Sciatic nerve (tissue), 2 donors: Measurements from ENCODE around the gene DYNLT1. TPM values are rescaled to one million over a fixed set of nuclear protein-coding genes. Genes with fewer than 3 reads are reported as not detected.
"Not testable (repeated sequence)": the region's sequence is repeated elsewhere in the genome, so short reads cannot be mapped to it uniquely, and the experiment has no call there.

Source experiments
- ATAC-seq: fragments of 200-7000 bp; cut with Tn5 transposase; one replicate; pipeline ENCODE4 v1.9.1; 2020; ENCODE audit warnings: mild to moderate bottlenecking, moderate library complexity
- DNase-seq: peaks from one replicate; pipeline ENCODE4 v3.0.0-alpha.2; 2020; ENCODE audit warnings: low spot score
- intact Hi-C: fragments of 100-400 bp; cut with DNase I; formaldehyde crosslinking; loops from one replicate; pipeline ENCODE4 v1.14.2; 2022
- total RNA-seq: library from RNA; stranded (reverse); fragmentation: NEBNext Ultra II Directional; extraction: Animal tissue kit (Norgen Biotek cat#: 25700); gene quantifications from one replicate; pipeline ENCODE4 v1.2.1, GENCODE V29; 2021
- donor health status: DM: no; HTN: no; CAD: no.
- donor health status: DM: no; HTN: no; CAD: no.

The DYNLT1 gene
- total RNA-seq, result 58.6 TPM

DNA sequence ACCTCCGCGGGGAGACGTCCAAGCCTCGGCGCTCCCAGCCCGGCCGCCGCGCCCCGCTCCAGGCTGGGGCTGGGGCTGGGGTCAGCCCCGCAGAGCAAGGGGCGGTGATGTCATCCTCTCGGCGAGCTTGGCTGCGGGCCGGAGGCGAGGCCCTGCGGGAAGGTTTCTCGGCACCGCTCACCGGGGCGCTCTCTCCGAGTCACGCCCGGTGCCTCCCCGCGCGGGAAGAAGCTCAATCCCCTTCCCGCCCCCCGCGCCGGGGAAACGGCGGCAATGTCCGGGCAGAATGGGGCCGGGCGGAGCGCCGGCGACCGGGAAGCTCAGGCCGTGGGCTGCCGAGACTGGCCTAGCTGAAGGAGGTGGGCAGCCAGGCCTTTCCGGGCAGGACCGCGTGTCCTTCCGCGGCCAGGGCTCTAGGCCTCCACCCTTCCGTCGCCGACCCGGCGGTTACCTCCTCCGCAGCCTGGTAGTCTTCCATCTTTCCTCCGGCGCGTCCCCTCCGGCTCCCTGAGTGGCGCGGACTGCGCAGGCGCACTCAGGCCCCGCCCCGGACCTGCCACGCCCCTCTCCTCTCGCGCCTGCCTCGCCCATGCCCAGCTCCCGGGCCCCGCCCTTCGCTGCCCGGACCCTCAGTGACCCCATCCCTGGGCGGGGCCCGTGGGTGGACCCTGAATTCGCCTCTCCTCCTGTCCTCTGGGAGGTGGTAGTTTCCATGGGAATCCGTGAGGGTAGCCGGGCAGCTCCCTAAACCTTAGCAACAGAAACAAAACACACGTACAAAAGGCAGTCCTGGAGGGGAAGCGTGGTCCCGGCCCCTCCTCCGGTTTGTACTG is at the start of gene DYNLT1:
TSS of gene DYNLT1 (minus strand) at position 513 of the 833 bp plus-strand sequence. CDS start at position 478, 35 bp downstream.
- intact Hi-C loops, result no loop called here
- DNase-seq, result peak; percentile 95
- ATAC-seq, result peak; percentile 99

DNA sequence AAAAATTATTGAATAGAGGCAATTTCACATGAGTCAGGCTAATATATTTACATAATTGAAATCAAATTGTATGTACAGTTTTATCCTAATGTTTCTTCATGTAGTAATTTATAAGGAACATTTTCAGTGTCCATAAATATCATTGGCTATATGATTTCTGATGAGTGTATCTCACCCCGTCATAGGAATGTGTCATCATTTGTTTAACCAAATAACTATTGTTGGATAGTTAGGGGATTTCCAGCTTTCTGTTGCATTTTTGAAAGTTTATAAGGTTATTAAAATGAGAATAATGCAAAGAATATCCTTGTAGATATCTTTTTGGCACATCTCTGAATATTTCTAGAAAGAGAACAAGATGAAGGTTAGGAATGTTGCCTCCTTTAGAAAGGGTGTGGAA is 44.3 kb upstream of the DYNLT1 start:
- intact Hi-C loops, result no loop called here
- DNase-seq (no peak), ATAC-seq (no peak)

DNA sequence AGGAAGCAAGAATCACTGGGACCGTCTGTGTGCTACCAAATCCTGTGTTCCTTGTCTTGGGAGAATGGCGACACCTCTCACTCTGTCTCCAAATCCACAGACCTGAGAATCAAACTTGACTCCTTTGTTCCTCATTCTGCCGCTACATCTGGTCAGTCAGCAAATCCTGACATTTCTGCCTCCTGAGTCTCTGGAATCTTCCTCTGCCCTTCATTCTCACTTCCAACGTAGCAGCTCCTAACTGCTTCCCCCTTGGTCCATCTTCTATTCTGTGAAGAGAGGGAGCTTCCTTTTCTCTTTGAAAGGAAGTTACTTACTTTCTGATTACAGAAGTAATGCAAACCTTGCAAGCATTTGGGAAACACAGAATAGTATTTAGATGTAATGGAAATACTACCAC is 43.0 kb upstream of the DYNLT1 start:
- ATAC-seq, result no peak
- intact Hi-C loops, result no loop called here
- DNase-seq, result no peak

DNA sequence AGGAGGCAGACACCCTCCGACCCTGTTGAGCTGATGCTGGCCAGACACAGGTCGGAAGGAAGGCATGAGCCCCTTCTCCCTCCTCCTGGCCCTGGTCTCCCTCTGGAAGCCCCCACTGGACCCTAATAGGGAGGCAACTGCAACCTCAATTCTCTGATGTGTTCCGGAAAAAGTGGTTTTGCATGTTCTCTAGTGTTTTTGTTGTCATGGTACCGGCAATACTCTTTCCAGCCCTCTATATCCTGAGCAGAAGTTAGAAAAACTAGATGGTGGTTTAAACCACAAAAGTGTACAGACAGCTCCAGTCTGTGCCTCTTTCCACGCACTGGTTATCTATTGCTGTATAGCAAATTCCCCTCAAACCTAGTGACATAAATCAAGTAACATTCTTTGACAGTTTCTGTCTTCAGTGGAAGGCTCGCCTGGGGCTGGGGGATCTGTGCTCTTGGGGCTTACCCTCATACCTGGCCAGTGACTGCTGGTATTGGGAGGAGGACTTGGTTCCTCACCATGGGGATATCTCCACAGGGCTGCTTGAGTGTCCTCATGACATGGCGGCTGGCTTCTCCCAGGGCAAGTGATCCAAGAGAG is 42.3 kb upstream of the DYNLT1 start:
- DNase-seq (no peak), ATAC-seq (peak; percentile 46)
- intact Hi-C loops, result no loop called here

DNA sequence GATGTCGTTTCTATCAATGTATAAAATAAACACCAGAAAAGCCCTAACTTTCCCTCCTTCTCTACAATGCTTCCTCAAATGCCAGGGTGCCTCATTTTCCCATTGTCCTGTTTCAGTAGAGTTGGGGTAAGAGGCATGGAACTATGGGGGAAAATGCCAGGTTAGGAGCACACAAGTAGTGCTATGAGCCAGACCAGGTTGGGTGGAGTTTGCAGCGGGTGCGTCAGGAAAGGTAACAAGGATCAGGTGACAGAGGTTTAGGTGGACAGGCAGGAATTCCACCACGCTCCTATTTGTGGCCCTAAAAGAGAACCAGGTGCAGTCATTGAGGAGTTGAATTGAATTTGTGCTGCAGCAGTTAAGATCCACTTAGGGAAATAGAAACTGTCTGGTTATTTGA is 41.8 kb upstream of the DYNLT1 start:
- DNase-seq (no peak), ATAC-seq (no peak)
- intact Hi-C loops, result no loop called here

DNA sequence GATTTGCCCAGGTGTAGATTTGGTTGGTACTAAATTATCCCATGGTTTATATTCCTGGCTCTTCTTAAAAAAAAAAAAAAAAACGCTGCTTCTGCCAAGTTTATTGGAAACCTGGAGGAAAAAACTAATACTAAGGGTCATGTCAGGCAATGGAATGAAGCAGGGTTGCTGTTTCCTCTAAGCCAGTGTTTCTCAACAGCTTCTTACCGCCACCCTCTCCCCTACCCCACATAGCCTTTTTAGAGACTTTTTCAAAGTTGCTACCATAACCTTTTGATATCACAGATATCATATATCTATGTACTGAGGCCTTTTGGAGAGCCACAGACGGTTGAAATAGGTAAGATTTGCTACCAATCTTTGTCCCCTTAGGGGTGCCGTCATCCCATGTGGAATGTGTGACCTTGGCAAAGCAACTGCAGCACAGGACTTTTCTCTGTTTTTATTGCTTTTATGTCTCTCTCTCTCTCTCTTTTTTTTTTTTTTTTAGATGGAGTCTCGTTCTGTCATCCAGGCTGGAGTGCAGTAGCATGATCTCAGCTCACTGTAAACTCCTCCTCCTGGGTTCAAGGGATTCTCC is 40.3 kb upstream of the DYNLT1 start:
- DNase-seq (no peak), ATAC-seq (no peak)
- intact Hi-C loops, result no loop called here

DNA sequence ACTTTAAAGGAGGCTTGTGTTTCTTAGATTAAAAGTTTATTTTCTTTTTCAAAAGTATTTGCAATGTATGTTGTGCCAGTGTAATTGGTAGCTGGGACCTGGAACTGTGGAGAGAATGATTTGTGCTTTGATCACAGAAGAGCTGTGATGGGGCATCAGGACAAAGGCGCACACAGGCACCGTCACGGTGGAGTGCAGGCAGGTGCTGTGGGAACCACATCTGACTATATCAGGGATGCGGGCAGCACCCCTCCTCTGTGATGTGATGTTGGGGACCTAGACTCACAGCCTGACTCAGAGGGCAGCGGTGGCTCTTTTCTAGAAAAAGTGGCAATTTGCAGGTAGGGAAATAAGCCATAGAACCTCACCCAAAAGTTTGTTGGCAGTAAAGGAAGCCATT is 39.8 kb upstream of the DYNLT1 start:
- ATAC-seq (no peak), DNase-seq (no peak)
- intact Hi-C loops, result no loop called here

DNA sequence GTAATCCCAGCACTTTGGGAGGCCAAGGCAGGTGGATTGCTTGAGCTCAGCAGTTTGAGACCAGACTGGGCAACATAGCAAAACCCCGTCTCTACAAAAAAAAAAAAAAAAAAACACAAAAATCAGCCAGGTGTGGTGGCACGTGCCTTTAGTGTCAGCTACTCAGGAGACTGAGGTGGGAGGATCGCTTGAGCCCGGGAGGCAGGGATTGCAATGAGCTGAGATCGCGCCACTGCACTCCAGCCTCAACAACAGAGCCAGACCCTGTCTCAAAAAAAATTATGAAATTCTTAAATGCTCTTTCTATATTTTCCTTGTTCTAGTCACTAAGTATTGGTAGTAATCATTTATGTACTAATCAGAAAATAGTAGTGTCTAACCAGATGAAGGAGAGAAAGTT is 35.9 kb upstream of the DYNLT1 start:
- intact Hi-C loops, result no loop called here
- ATAC-seq, result no peak
- no peak for DNase-seq

DNA sequence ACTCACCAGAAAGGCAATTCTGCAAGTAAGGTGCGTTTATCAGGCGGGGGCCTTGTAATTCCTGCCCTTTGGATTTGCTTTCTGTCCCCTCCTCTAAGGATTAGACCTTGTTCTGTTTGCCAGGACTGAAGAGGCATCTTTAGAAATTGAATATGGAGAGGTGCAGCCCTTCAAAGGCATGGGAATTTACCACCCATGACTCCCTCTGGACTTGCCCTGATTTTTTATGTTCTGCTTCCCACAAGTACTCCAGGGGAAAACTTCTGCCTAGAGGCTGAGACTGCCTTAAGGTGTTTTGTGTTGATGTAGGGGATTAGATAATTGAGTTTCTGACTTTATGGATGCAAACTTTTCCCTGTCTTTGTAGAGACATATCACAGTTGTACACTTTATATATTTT is 35.5 kb upstream of the DYNLT1 start:
- no peak for DNase-seq
- intact Hi-C loops, result no loop called here
- no peak for ATAC-seq

DNA sequence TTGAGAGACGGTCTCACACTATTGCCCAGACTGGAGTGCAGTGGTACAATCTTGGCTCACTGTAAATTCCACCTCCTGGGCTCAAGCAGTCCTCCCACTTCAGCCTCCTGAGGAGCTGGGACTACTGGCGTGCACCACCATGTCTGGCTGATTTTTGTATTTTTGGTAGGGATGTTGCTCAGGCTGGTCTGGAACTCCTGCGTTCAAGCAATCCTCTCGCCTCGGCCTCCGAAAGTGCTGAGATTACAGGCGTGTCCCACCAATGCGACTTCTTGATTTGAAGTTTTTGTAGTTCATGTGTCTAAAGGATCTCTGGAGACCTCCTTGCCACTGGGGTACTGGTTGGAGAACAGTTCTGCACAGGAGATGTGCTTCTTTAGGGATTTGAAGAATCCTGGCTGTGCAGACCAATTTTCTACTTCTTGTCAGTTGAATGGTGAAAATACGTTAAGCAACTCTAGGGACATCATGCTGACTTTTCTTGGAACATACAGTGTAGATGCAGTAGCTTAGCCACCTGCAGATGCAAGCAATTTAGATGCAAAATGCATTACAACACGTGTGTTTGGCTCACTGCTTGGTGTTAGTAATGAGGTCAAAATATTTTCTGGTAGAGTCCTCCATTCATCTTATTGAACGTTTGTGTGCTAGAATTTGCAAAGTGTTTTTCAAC is 33.5 kb upstream of the DYNLT1 start:
- ATAC-seq (no peak), DNase-seq (no peak)
- intact Hi-C loops, result no loop called here

DNA sequence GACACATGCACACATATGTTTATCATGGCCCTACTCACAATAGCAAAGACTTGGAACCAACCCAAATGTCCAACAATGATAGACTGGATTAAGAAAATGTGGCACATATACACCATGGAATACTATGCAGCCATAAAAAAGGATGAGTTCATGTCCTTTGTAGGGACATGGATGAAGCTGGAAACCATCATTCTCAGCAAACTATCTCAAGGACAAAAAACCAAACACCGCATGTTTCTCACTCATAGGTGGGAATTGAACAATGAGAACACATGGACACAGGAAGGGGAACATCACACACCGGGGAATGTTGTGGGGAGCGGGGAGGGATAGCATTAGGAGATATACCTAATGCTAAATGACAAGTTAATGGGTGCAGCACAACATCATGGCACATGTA is 32.6 kb upstream of the DYNLT1 start:
- ATAC-seq, intact Hi-C loops, DNase-seq: not testable (repeated sequence)

DNA sequence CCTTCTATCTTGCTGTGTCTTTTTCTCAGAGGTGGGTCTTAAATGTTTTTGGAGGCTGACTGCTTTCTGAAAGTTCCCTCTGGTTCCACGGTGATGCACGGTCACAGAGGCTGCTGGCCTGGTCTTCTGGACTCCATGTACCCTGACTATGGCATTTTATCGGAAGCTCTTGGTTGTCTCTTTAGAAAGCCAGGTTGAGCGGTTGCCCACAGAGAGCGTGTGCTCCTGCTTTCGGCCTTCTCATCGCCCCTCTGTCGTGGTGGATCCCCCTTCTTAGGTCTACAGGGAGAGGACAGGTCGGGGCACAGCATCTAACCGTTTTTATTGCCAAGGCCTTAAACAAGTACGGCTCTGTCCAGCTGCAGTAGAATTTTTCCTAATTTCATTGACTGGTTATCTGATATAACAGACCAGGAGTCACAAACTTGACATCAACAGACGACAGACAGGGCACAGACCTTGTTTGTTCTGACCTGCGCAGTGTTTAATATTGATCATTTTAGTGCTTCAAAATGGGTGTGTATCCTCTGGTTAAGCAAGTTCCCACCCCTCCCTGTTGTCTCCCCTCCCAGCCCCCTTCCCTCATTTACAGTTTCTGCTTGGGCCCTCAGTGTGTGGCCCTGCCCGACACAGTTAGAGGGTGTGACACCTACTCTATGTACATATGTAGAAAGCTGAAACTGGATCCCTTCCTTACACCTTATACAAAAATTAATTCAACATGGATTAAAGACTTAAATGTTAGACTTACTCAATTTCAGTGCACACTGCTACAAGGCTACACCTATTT is 30.0 kb upstream of the DYNLT1 start:
- intact Hi-C loops, result no loop called here
- DNase-seq (no peak), ATAC-seq (no peak)

DNA sequence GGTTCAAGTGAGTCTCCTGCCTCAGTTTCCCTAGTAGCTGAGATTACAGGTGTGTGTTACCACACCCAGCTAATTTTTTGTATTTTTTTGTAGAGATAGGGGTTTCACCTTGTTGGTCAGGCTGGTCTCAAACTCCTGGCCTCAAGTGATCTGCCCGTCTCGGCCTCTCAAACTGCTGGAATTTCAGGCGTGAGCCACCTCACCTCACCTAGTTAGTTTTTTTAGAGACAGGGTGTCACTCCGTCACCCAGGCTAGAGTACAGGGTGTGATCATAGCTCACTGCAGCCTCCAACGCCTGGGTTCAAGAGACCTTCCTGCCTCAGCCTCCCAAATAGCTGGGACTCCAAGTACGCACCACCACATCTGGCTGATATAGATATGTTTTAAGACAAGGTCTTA is 28.2 kb upstream of the DYNLT1 start:
- DNase-seq (no peak), ATAC-seq (no peak)
- intact Hi-C loops, result no loop called here

DNA sequence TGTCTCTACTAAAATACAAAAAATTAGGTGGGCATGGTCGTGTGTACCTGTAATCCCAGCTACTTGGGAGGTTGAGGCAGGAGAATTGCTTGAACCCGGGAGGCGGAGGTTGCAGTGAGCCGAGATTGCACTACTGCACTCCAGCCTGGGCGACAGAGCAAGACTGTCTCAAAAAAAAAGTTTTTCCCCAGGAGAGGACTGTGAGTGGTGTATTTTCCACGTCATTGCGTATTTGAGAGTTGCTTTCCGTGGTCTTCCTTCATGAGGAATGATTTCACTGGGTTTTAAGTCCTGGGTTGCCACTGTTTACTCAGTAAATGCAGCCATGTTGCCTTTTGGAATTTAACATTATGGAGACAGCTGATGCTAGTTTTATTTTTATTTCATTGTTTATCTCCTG is 27.6 kb upstream of the DYNLT1 start:
- DNase-seq, ATAC-seq, intact Hi-C loops: not testable (repeated sequence)

DNA sequence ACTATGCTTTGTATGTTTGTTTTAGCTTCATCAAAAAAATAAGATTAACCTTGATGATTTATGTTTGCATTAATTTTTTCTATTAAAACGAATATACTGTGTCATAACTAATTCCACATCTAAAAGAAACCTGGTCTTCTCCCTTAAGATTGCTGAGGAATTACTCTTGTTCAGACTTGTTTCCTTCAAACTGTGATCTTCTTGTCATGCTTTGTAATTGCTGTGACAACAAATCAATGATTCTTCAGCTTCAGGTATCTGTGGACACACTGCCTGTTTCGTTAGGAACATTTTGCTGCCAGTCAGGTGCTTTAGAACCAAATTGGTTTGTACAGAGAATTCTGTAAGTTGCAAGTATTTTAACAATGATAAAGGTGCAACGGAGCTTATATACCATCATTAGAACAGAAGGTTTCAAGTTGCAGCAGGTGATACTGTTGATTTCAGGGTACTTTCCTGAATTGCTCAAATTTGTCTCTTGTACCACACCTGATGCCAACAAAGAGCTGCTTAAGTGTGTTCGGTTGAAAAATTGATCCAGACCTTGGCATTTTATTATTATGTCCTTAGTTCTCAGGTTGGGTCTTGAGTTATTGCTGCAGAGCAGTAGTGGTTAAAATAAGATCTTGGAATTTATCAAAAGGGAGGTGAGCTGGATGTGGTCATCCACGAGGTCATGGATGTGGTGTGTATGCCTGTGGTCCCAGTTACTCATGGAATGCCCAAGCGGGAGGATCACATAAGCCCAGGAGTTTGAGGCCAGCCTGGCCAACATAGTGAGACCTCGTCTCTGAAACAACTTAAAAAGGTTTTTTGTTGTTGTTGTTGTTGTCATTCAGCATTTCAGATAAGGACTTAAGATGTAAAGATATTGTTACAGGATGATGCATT is 24.8 kb upstream of the DYNLT1 start:
- intact Hi-C loops, result no loop called here
- ATAC-seq (no peak), DNase-seq (no peak)

DNA sequence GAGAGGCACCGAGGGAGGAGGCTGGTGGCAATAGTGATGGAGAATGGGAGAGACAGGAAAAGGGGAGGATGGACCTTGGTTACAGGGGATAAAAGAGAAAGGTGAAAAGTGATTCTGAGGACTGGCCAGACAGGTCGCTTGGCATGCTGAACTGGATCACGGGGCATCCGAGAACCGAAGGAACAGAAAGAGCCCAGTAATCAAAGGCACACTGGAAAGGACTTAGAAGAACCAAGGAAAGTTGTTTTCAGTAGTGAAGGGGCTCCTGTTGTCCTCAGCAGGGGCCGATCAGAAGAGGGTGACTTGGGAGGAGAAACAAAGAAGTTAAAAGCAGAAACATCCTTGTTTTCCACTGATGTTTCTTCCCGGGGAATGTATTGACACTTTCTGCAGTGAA is 24.2 kb upstream of the DYNLT1 start:
- intact Hi-C loops, result no loop called here
- DNase-seq, result no peak
- ATAC-seq, result no peak

DNA sequence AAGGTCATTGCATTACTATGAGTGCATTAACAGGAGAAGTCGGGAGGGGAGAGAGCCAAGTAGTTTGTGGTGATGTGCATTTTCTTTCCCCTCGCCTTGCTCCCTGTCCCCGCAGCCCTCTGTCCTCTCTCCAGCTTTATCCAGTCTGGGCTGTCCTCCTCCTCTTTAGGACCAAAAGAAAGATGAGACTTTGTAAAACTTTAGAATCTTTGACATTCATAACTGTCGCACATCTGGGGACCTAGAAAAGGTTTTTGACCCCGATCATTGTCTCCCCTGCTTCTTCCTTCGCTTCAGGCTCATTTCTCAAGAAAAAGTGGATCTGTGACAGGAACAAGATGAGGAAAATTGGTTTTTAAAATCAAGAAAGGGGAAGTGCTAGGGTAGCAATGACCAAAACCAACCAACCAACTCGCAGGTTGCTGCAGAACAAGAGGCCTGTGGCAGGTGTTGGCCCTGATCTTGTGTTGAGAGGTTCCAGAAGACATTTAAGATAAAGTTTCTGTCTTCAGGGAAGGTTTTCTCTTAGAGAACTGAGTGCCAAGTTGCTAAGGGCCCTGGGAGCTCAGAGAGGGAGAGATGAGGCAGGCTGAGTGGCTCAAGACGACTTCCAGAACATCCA is 22.9 kb upstream of the DYNLT1 start:
- ATAC-seq (no peak), DNase-seq (no peak)
- intact Hi-C loops, result no loop called here
